Body of pancreas (tissue), 4 donors: ENCODE data around the gene DEDD2.
A peak's percentile ranks its signal among the peaks of the same experiment; 100 is the strongest.

ENCODE experiments used
- POLR2A ChIP-seq, 3 donors: fragments of 450-650 bp; IDR thresholded peaks; one replicate each; pipeline ENCODE4 v1.6.1; 2016; ENCODE audit warnings: antibody characterized with exemption in 3 of 3, mild to moderate bottlenecking in 2 of 3
- TF ChIP-seq, protein P1 (sequence below), 7 experiments: fragments of 450-650 bp in 4 of 7; fragments of 200-600 bp in 3 of 7; sonication (generic) in 3 of 7; IDR thresholded peaks; one replicate each; pipeline ENCODE4 v1.5.1; 2016 to 2019; ENCODE audit warnings: antibody characterized with exemption in 7 of 7

GRCh38 chr19:42178791-42179674 lies 38.4 kb downstream of the DEDD2 start:
- TF ChIP-seq, protein P1, sequence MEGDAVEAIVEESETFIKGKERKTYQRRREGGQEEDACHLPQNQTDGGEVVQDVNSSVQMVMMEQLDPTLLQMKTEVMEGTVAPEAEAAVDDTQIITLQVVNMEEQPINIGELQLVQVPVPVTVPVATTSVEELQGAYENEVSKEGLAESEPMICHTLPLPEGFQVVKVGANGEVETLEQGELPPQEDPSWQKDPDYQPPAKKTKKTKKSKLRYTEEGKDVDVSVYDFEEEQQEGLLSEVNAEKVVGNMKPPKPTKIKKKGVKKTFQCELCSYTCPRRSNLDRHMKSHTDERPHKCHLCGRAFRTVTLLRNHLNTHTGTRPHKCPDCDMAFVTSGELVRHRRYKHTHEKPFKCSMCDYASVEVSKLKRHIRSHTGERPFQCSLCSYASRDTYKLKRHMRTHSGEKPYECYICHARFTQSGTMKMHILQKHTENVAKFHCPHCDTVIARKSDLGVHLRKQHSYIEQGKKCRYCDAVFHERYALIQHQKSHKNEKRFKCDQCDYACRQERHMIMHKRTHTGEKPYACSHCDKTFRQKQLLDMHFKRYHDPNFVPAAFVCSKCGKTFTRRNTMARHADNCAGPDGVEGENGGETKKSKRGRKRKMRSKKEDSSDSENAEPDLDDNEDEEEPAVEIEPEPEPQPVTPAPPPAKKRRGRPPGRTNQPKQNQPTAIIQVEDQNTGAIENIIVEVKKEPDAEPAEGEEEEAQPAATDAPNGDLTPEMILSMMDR (IDR thresholded peaks at IDR 0.05), result peak in 1 of 7 experiments; percentile 10
- no peak for TF ChIP-seq POLR2A (IDR thresholded peaks at IDR 0.05)
